Measurements from ENCODE around the gene IGF2BP1. TPM values are rescaled to one million over a fixed set of nuclear protein-coding genes. Genes with fewer than 3 reads are reported as not detected.

Gene IGF2BP1
- total RNA-seq, 5 donors from 2014 or later (not counting 1 experiment from before 2014, with no cell fraction given) = 0.43 to 1.4 (median 0.61) TPM; not detected in 2

- Histone ChIP-seq H3K27ac (ENCODE audit: low read length) (no peak overlapping the region), H3K4me1 (ENCODE audit: control insufficient read depth in 1 of 2, extremely low read depth in 1 of 2, insufficient read depth in 2 of 2, low read length in 2 of 2) (no peaks in the 10 kb centered on the region), H3K9me3 (no peaks in the 10 kb centered on the region), H3K36me3 (ENCODE audit: control insufficient read depth in 2 of 2, extremely low read depth in 1 of 2, insufficient read depth in 1 of 2, low read length in 1 of 2) (no peaks in the 10 kb centered on the region), H3K27me3 (replicated peaks in 1 of 2; ENCODE audit: control insufficient read depth in 2 of 2, extremely low read depth in 1 of 2, insufficient read depth in 2 of 2, low read length in 1 of 2) (peaks cover 0 to 34% of the 10 kb centered on the region in 2 experiments), H3K4me3 (ENCODE audit: control insufficient read depth in 1 of 2, extremely low read depth in 1 of 2, low read length in 1 of 2) (no peak overlapping the region)
- Mint-ChIP-seq H3K27ac (no peak overlapping the region), H3K9me3 (no peaks in the 10 kb centered on the region), H3K4me3 (no peak overlapping the region), H3K4me1 (no peaks in the 10 kb centered on the region), H3K27me3 (peaks cover 16 to 25% of the 10 kb centered on the region in 2 donors), H3K36me3 (no peaks in the 10 kb centered on the region)
- ATAC-seq (replicated peaks in 1 of 4) (no peak), DNase-seq (no peak)
- 14% methylated on average over 2 of the region's 4 CpGs for WGBS (ENCODE audit: insufficient coverage)
- ChIA-PET CTCF (no interaction called here), POLR2A (no interaction called here)
Observed at GRCh38 chr17:49041527-49041926, 44.3 kb downstream of the IGF2BP1 start.

DNA sequence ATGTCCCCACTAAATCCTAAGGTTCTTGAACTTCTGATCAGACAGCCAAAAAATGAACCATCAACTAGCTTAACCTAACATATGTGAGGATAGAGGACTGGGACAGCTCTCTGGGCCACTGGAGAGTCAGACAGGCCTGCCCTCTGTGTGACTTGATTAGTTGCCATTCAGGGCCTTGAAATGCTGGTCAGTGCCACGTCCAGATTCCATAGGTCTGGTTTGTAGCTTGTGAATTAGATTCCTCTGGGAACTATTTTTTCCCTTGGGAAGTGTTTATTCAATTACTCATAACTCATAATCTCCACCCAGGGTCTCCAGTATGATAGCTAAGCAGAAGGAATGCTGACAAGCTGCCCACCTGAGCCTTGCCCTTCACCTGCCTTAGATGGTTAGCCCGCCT is 48.2 kb downstream of the IGF2BP1 start:
- H3K4me1 Mint-ChIP-seq = no peaks in the 10 kb centered on the region
- DNase-seq (no peak), ATAC-seq (replicated peaks in 1 of 4) (no peak)
- peaks cover 23 to 32% of the 10 kb centered on the region in 2 donors for H3K27me3 Mint-ChIP-seq
- H3K9me3 ChIP-seq = no peaks in the 10 kb centered on the region
- no CpG with 5 or more reads among the region's 2 CpGs for WGBS (ENCODE audit: insufficient coverage)
- no peak overlapping the region for H3K4me3 Mint-ChIP-seq
- ChIA-PET POLR2A (no interaction called here), CTCF (interaction anchor here in 1 of 2 donors (0.9 kb wide), 1 partner anchor 9 kb away, joined by 5 read pairs; no protein-coding TSS in a partner anchor)
- no peak overlapping the region for H3K27ac ChIP-seq (ENCODE audit: low read length)
- H3K4me3 ChIP-seq (ENCODE audit: control insufficient read depth in 1 of 2, extremely low read depth in 1 of 2, low read length in 1 of 2) = no peak overlapping the region
- no peaks in the 10 kb centered on the region for H3K9me3 Mint-ChIP-seq
- H3K36me3 Mint-ChIP-seq = no peaks in the 10 kb centered on the region
- H3K36me3 ChIP-seq (ENCODE audit: control insufficient read depth in 2 of 2, extremely low read depth in 1 of 2, insufficient read depth in 1 of 2, low read length in 1 of 2) = no peaks in the 10 kb centered on the region
- no peak overlapping the region for H3K27ac Mint-ChIP-seq
- H3K27me3 ChIP-seq (replicated peaks in 1 of 2; ENCODE audit: control insufficient read depth in 2 of 2, extremely low read depth in 1 of 2, insufficient read depth in 2 of 2, low read length in 1 of 2) = peaks cover 0 to 39% of the 10 kb centered on the region in 2 experiments
- H3K4me1 ChIP-seq (ENCODE audit: control insufficient read depth in 1 of 2, extremely low read depth in 1 of 2, insufficient read depth in 2 of 2, low read length in 2 of 2) = no peaks in the 10 kb centered on the region

DNA sequence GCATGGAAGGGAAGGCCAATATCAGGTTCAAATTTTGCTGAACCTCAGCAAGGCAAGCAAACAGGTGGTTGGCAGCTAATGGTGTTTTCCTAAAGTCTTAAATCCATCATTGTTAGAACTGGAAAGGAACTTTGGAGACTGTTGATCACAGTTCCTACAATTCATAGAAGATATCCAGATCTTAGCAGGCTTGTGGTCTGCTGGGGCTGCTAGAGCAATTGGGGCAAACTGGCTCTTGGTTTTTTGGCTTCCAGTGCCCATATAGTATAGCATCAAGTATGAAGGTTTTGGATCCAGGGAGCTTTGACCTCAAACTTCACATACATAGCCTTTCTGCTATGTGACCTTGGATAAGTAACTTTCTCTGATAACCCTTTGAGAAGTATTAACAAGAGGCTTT is 49.7 kb downstream of the IGF2BP1 start:
- CTCF ChIA-PET = no interaction called here
- no peaks in the 10 kb centered on the region for H3K9me3 Mint-ChIP-seq
- H3K4me3 Mint-ChIP-seq = no peak overlapping the region
- no peak overlapping the region for H3K27ac Mint-ChIP-seq
- ATAC-seq (replicated peaks in 1 of 4) (no peak), DNase-seq (no peak)
- no peaks in the 10 kb centered on the region for H3K36me3 Mint-ChIP-seq
- Histone ChIP-seq H3K36me3 (ENCODE audit: control insufficient read depth in 2 of 2, extremely low read depth in 1 of 2, insufficient read depth in 1 of 2, low read length in 1 of 2) (no peaks in the 10 kb centered on the region), H3K4me3 (ENCODE audit: control insufficient read depth in 1 of 2, extremely low read depth in 1 of 2, low read length in 1 of 2) (no peak overlapping the region), H3K9me3 (no peaks in the 10 kb centered on the region), H3K27me3 (replicated peaks in 1 of 2; ENCODE audit: control insufficient read depth in 2 of 2, extremely low read depth in 1 of 2, insufficient read depth in 2 of 2, low read length in 1 of 2) (peaks cover 0 to 37% of the 10 kb centered on the region in 2 experiments), H3K4me1 (ENCODE audit: control insufficient read depth in 1 of 2, extremely low read depth in 1 of 2, insufficient read depth in 2 of 2, low read length in 2 of 2) (no peaks in the 10 kb centered on the region), H3K27ac (ENCODE audit: low read length) (no peak overlapping the region)
- POLR2A ChIA-PET = no interaction called here
- H3K27me3 Mint-ChIP-seq = peaks cover 20 to 24% of the 10 kb centered on the region in 2 donors
- no peaks in the 10 kb centered on the region for H3K4me1 Mint-ChIP-seq

GRCh38 chr17:49049265-49049664 is 52.1 kb downstream of the IGF2BP1 start:
- ATAC-seq (replicated peaks in 1 of 4) (no peak), DNase-seq (no peak)
- no peaks in the 10 kb centered on the region for H3K36me3 Mint-ChIP-seq
- H3K4me3 ChIP-seq (ENCODE audit: control insufficient read depth in 1 of 2, extremely low read depth in 1 of 2, low read length in 1 of 2) = no peak overlapping the region
- no peaks in the 10 kb centered on the region for H3K4me1 Mint-ChIP-seq
- H3K36me3 ChIP-seq (ENCODE audit: control insufficient read depth in 2 of 2, extremely low read depth in 1 of 2, insufficient read depth in 1 of 2, low read length in 1 of 2) = no peaks in the 10 kb centered on the region
- H3K4me3 Mint-ChIP-seq = no peak overlapping the region
- peaks cover 0 to 34% of the 10 kb centered on the region in 2 experiments for H3K27me3 ChIP-seq (replicated peaks in 1 of 2; ENCODE audit: control insufficient read depth in 2 of 2, extremely low read depth in 1 of 2, insufficient read depth in 2 of 2, low read length in 1 of 2)
- CTCF ChIA-PET = no interaction called here
- no peaks in the 10 kb centered on the region for H3K4me1 ChIP-seq (ENCODE audit: control insufficient read depth in 1 of 2, extremely low read depth in 1 of 2, insufficient read depth in 2 of 2, low read length in 2 of 2)
- POLR2A ChIA-PET = no interaction called here
- no peak overlapping the region for H3K27ac Mint-ChIP-seq
- peaks cover 21 to 23% of the 10 kb centered on the region in 2 donors for H3K27me3 Mint-ChIP-seq
- no peaks in the 10 kb centered on the region for H3K9me3 ChIP-seq
- WGBS (ENCODE audit: insufficient coverage) = 86% methylated on average over 7 of the region's 11 CpGs
- H3K9me3 Mint-ChIP-seq = no peaks in the 10 kb centered on the region
- H3K27ac ChIP-seq (ENCODE audit: low read length) = no peak overlapping the region

GRCh38 chr17:49050611-49051010 is 53.4 kb downstream of the IGF2BP1 start:
- ChIA-PET POLR2A (interaction anchor here in 1 of 2 donors (0.6 kb wide), 1 partner anchor 141 kb away, joined by 4 read pairs; no protein-coding TSS in a partner anchor), CTCF (no interaction called here)
- Mint-ChIP-seq H3K36me3 (no peaks in the 10 kb centered on the region), H3K4me3 (no peak overlapping the region), H3K27me3 (peaks cover 21 to 22% of the 10 kb centered on the region in 2 donors), H3K9me3 (no peaks in the 10 kb centered on the region), H3K4me1 (no peaks in the 10 kb centered on the region), H3K27ac (no peak overlapping the region)
- no peak for ATAC-seq (replicated peaks in 1 of 4)
- Histone ChIP-seq H3K27me3 (replicated peaks in 1 of 2; ENCODE audit: control insufficient read depth in 2 of 2, extremely low read depth in 1 of 2, insufficient read depth in 2 of 2, low read length in 1 of 2) (peaks cover 0 to 35% of the 10 kb centered on the region in 2 experiments), H3K9me3 (no peaks in the 10 kb centered on the region), H3K4me3 (ENCODE audit: control insufficient read depth in 1 of 2, extremely low read depth in 1 of 2, low read length in 1 of 2) (no peak overlapping the region), H3K27ac (ENCODE audit: low read length) (no peak overlapping the region), H3K36me3 (ENCODE audit: control insufficient read depth in 2 of 2, extremely low read depth in 1 of 2, insufficient read depth in 1 of 2, low read length in 1 of 2) (no peaks in the 10 kb centered on the region), H3K4me1 (ENCODE audit: control insufficient read depth in 1 of 2, extremely low read depth in 1 of 2, insufficient read depth in 2 of 2, low read length in 2 of 2) (no peaks in the 10 kb centered on the region)
- DNase-seq = no peak
- WGBS (ENCODE audit: insufficient coverage) = 67% methylated on average over 1 of the region's 2 CpGs

DNA sequence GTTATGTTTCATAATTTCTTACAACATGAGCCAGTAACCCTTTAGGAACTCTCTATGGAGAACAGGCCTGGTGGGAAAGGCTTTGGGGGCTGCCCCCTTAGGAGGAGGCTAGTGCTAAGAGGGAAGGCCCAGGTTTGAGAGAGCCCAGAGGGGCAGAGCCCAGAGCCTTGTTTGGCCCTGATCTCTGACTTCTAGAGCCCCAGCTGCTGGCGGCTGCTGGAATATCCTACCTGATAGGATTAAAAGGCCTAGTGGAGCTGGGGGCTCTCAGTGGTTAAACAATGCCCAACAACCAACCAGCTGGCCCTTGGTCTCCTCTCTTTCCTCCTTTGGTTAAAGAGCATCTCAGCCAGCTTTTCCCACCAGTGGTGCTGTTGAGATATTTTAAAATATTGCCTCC is 54.1 kb downstream of the IGF2BP1 start:
- WGBS (ENCODE audit: insufficient coverage) = no CpG with 5 or more reads among the region's 1 CpG
- ChIA-PET CTCF (interaction anchor here in 1 of 2 donors (0.6 to 0.7 kb wide), 2 partner anchors 19 to 213 kb away, joined by 3 read pairs; no protein-coding TSS in a partner anchor), POLR2A (interaction anchor here in 1 of 2 donors (0.6 kb wide), 1 partner anchor 142 kb away, joined by 4 read pairs; no protein-coding TSS in a partner anchor)
- Histone ChIP-seq H3K9me3 (no peaks in the 10 kb centered on the region), H3K4me3 (ENCODE audit: control insufficient read depth in 1 of 2, extremely low read depth in 1 of 2, low read length in 1 of 2) (no peak overlapping the region), H3K27me3 (replicated peaks in 1 of 2; ENCODE audit: control insufficient read depth in 2 of 2, extremely low read depth in 1 of 2, insufficient read depth in 2 of 2, low read length in 1 of 2) (peaks cover 0 to 28% of the 10 kb centered on the region in 2 experiments), H3K27ac (ENCODE audit: low read length) (no peak overlapping the region), H3K4me1 (ENCODE audit: control insufficient read depth in 1 of 2, extremely low read depth in 1 of 2, insufficient read depth in 2 of 2, low read length in 2 of 2) (no peaks in the 10 kb centered on the region), H3K36me3 (ENCODE audit: control insufficient read depth in 2 of 2, extremely low read depth in 1 of 2, insufficient read depth in 1 of 2, low read length in 1 of 2) (no peaks in the 10 kb centered on the region)
- H3K27me3 Mint-ChIP-seq = peaks cover 15 to 23% of the 10 kb centered on the region in 2 donors
- DNase-seq (no peak), ATAC-seq (replicated peaks in 1 of 4) (no peak)
- no peak overlapping the region for H3K27ac Mint-ChIP-seq
- H3K36me3 Mint-ChIP-seq = no peaks in the 10 kb centered on the region
- H3K4me1 Mint-ChIP-seq = no peaks in the 10 kb centered on the region
- no peaks in the 10 kb centered on the region for H3K9me3 Mint-ChIP-seq
- no peak overlapping the region for H3K4me3 Mint-ChIP-seq
